Measurements from ENCODE around the gene SLC39A11.

The SLC39A11 gene

DNA sequence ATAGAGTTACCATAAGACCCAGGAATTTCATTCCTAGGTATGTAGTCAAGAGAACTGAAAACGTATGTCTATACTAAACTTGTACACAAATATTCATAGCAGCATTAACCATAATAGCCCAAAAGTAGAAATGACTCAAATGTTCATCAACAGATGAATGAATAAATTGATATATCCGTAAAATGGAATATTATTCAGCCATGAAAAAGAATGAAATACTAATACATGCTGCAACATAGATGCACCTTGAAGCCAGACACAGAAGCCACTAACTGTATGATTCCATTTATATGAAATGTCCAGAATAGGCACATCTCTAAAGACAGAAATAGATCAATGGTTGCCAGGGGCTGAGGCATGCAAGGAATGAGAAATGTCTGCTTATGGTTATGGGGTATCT lies 484.1 kb downstream of the SLC39A11 start:
- CTCF ChIA-PET: no interaction called here

DNA sequence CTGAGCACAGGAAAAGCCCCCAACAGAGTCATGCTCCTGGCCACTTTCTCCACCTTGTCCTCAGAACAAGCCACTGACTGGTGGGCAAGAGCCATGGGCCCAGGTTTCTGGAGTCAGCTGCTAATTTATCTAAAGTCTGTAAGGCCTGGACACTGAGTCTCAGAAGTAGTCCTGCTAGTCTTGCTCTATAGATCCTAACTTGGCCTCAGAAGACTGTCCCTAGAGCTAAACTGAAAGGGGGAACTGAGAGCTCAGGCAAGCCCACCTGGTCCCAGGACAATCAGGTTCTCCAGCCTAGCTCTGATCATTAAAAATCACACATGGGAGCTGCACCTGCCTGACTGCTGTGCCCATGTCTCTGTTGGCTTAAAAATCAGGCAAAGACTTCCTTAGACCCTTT lies 485.8 kb downstream of the SLC39A11 start:
- ChIA-PET POLR2A (no interaction called here), CTCF (interaction anchor here (1.1 to 1.5 kb wide), 3 partner anchors 15 to 47 kb away, joined by 3 to 4 read pairs (median 3); no protein-coding TSS in a partner anchor)
- TF ChIP-seq, protein P1, sequence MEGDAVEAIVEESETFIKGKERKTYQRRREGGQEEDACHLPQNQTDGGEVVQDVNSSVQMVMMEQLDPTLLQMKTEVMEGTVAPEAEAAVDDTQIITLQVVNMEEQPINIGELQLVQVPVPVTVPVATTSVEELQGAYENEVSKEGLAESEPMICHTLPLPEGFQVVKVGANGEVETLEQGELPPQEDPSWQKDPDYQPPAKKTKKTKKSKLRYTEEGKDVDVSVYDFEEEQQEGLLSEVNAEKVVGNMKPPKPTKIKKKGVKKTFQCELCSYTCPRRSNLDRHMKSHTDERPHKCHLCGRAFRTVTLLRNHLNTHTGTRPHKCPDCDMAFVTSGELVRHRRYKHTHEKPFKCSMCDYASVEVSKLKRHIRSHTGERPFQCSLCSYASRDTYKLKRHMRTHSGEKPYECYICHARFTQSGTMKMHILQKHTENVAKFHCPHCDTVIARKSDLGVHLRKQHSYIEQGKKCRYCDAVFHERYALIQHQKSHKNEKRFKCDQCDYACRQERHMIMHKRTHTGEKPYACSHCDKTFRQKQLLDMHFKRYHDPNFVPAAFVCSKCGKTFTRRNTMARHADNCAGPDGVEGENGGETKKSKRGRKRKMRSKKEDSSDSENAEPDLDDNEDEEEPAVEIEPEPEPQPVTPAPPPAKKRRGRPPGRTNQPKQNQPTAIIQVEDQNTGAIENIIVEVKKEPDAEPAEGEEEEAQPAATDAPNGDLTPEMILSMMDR (IDR thresholded peaks at IDR 0.05; ENCODE audit: insufficient read depth, low read length, missing control alignments): no peak

More for the DNA sequence above, 484.1 kb downstream of the SLC39A11 start:
- no peak for DNase-seq (ENCODE audit: low read depth, low spot score)
- TF ChIP-seq, protein P1 (IDR thresholded peaks at IDR 0.05; ENCODE audit: insufficient read depth, low read length, missing control alignments): no peak
- POLR2A ChIA-PET: no interaction called here
- no peak overlapping the region for H3K4me3 ChIP-seq (ENCODE audit: low read depth, low read length)

DNA sequence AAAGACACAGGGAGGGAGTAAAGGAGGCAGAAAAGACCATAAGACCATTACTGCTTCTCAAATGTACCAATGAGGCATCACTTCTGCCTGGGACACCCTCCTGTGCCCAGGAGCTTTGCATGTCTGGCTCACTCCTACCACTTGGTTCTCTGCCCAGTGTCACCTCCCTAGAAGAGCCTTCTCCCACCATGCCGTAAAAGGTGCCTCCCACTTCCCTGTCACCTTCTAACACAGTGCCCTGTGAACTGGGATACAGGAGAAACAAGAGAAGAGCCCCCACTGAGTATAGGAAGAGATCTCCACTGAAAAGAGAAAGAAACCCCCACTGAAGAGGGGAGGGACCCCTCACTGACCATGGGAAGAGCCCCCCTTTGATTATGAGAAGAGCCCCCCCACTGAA lies 486.9 kb downstream of the SLC39A11 start:
- TF ChIP-seq, protein P1 (IDR thresholded peaks at IDR 0.05; ENCODE audit: insufficient read depth, low read length, missing control alignments): no peak
- POLR2A ChIA-PET: no interaction called here
- no peak for DNase-seq (ENCODE audit: low read depth, low spot score)
- CTCF ChIA-PET: interaction anchor here (1.3 kb wide), 2 partner anchors 8 to 379 kb away, joined by 3 to 4 read pairs; no protein-coding TSS in a partner anchor
- H3K4me3 ChIP-seq (ENCODE audit: low read depth, low read length): no peak overlapping the region

More for the DNA sequence above, 485.8 kb downstream of the SLC39A11 start:
- H3K4me3 ChIP-seq (ENCODE audit: low read depth, low read length): no peak overlapping the region
- DNase-seq (ENCODE audit: low read depth, low spot score): no peak

DNA sequence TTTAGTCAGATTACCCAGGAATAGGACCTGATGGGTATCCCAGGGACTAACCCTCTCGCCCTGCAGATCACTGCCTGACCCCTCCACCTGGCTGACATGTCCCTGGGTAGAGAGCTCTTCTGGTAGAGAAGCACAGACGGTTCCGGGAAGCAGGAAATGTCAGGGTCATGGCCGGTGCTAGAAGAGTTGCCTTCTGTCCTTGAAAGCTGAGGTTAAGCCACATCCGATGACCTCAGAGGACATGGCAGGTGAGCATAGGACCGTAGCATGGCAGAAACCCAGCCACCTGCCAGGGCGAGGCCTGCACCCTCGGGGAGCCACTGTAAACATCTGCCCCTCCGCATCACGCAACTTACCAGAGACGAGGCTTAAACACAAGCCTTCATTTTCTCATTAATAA lies 488.0 kb downstream of the SLC39A11 start:
- H3K4me3 ChIP-seq (ENCODE audit: low read depth, low read length): no peak overlapping the region
- DNase-seq (ENCODE audit: low read depth, low spot score): no peak
- CTCF ChIA-PET: interaction anchor here (0.9 to 1.3 kb wide), 3 partner anchors 9 to 380 kb away, joined by 3 to 4 read pairs (median 3); no protein-coding TSS in a partner anchor
- POLR2A ChIA-PET: interaction anchor here (4.7 kb wide), 1 partner anchor 13 kb away, joined by 38 read pairs; no protein-coding TSS in a partner anchor
- TF ChIP-seq, protein P1 (IDR thresholded peaks at IDR 0.05; ENCODE audit: insufficient read depth, low read length, missing control alignments): no peak

DNA sequence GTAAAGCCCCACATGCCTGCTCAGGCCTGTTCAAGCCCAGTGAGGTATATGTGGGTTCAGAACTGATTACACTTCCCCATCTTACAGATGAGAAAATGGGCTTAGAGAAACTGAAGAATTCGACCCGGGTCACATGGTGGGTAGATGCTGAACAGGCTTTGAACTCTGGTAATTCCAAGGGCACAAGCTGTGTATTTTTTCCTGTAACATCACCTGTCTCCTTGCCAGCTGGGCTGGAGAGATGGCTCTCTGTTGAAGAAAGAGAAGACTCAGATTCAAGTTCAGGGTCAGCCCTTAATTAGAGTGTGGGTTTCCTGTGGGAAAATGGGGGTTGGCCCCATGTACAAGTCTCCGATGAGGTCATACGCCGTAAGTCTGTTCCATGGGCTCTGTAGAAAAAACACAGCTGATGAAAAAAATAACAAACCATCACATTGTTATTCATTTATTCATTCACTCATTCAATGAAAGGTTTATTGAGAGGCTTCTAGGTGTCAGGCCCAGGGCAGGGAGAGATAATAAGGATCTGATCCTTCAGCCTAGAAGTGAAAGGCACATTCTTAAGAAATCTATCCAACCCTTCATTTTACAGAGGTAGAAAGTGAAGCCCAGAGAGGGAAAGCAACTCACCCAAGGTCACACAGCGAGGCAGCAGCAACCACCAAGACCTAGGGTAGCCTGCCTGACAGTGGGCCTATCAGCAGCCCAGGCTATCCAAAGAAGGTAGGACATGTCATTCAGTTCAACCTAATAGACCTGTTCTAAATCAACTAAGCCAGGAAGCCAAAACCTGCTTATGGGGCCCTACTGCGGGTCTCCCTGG lies 488.9 kb downstream of the SLC39A11 start:
- POLR2A ChIA-PET: interaction anchor here (1.3 to 4.7 kb wide), 2 partner anchors 10 to 12 kb away, joined by 4 to 38 read pairs; no protein-coding TSS in a partner anchor
- CTCF ChIA-PET: interaction anchor here (0.6 to 2.3 kb wide), 8 partner anchors 9 to 47 kb away, joined by 3 to 17 read pairs (median 4); no protein-coding TSS in a partner anchor
- TF ChIP-seq, protein P1 (IDR thresholded peaks at IDR 0.05; ENCODE audit: insufficient read depth, low read length, missing control alignments): no peak
- peak; percentile 63 for DNase-seq (ENCODE audit: low read depth, low spot score)
- H3K4me3 ChIP-seq (ENCODE audit: low read depth, low read length): no peak overlapping the region

Data from AG04449 (cell line).